Testis (tissue), 3 donors: ENCODE results near the gene ERVMER34-1. TPM values are rescaled to one million over a fixed set of nuclear protein-coding genes. Genes with fewer than 3 reads are reported as not detected.

ENCODE experiments used
- DNase-seq: peaks from one replicate; pipeline ENCODE4 v3.0.0-alpha.2; 2019
- H3K27ac ChIP-seq, 2 donors: fragments of 200-600 bp; sonication (generic); one replicate each; pipeline ENCODE4 v1.5.1; 2019
- H3K27me3 ChIP-seq: fragments of 200-600 bp; sonication (generic); one replicate; pipeline ENCODE4 v1.5.1; 2019
- H3K36me3 ChIP-seq: fragments of 200-600 bp; sonication (generic); one replicate; pipeline ENCODE4 v1.5.1; 2017; ENCODE audit warnings: low read depth; ENCODE audit errors: missing control alignments
- H3K4me1 ChIP-seq: fragments of 200-600 bp; sonication (generic); one replicate; pipeline ENCODE4 v1.5.1; 2019
- H3K4me3 ChIP-seq, 2 donors: fragments of 200-600 bp; sonication (generic); one replicate each; pipeline ENCODE4 v1.5.1; 2017 to 2019
- H3K9me3 ChIP-seq: fragments of 200-600 bp; sonication (generic); one replicate; pipeline ENCODE4 v1.5.1; 2017
- POLR2A ChIP-seq: fragments of 450-650 bp; IDR thresholded peaks from one replicate; pipeline ENCODE4 v1.6.1; 2017; ENCODE audit warnings: antibody characterized with exemption, mild to moderate bottlenecking, moderate library complexity
- WGBS, 2 donors: methylation state at CpG; one replicate each; pipeline ENCODE4 v1.1.5; 2018; 5-methylcytosine and 5-hydroxymethylcytosine counted together
- intact Hi-C: fragments of 100-400 bp; cut with DNase I; formaldehyde crosslinking; loops from one replicate; pipeline ENCODE4 v1.15.1; 2023; ENCODE audit warnings: low total_unique reads
- polyA plus RNA-seq: library from polyadenylated mRNA; stranded (reverse); fragments of 350-450 nt; fragmentation: Illumina TruSeq; extraction: RNeasy Lipid Tissue Mini Kit (QIAGEN cat#74804); gene quantifications from one replicate; pipeline ENCODE4 v1.2.3, GENCODE V29; 2014; ENCODE audit warnings: low read depth, low replicate concordance; ENCODE audit not compliant: insufficient read depth
- total RNA-seq, 2 donors: library from RNA; depleted of rRNA; stranded (reverse); fragments of >200 nt; gene quantifications; one replicate each; pipeline ENCODE4 v1.2.3, GENCODE V29; 2016
- TF ChIP-seq, protein P1 (sequence below), 3 experiments: fragments of 450-650 bp in 2 of 3; fragments of 200-600 bp in 1 of 3; sonication (generic) in 1 of 3; IDR thresholded peaks; one replicate each; pipeline ENCODE4 v1.5.1; 2016 to 2019; ENCODE audit warnings: antibody characterized with exemption in 3 of 3, mild to moderate bottlenecking in 2 of 3, moderate library complexity in 1 of 3

The ERVMER34-1 gene
- total and polyA plus RNA-seq, 3 donors from 2014 or later = 2.0 to 3.5 (median 2.4) TPM

DNA sequence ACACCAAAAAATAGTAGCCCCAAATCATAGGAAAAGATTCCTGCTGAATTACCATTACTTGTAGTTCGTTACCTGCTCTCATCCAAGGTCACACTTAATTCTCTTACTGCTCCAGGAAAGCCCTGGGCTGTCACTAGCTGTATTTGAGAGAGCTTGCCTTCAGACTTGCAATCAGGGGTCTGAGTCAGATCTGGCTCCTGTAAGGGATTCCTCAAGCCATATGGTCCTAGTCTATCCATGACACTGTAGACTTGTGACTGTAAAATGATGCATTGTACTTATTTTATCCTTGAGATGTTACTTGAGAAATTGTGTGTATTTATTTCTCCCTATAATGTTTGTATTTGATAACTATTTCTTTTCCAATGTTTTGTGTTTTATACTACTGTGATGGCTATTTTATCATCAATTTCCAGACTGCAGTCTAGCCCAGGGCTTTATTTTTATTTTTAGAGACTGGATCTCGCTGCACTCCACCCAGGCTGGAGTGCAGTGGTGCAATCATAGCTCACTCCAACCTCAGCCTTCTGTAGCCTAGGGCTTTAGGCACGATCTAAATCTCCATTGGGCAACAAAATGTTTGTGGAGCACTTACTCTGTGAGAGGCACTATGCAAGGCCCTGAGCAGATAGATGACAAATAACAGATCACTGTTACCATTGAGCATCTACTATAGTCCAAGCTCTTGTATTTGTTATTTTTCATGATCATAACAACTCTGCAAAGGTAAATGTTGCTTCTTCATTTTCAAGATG is 24.2 kb downstream of the ERVMER34-1 start:
- intact Hi-C loops = no loop called here
- TF ChIP-seq, protein P1, sequence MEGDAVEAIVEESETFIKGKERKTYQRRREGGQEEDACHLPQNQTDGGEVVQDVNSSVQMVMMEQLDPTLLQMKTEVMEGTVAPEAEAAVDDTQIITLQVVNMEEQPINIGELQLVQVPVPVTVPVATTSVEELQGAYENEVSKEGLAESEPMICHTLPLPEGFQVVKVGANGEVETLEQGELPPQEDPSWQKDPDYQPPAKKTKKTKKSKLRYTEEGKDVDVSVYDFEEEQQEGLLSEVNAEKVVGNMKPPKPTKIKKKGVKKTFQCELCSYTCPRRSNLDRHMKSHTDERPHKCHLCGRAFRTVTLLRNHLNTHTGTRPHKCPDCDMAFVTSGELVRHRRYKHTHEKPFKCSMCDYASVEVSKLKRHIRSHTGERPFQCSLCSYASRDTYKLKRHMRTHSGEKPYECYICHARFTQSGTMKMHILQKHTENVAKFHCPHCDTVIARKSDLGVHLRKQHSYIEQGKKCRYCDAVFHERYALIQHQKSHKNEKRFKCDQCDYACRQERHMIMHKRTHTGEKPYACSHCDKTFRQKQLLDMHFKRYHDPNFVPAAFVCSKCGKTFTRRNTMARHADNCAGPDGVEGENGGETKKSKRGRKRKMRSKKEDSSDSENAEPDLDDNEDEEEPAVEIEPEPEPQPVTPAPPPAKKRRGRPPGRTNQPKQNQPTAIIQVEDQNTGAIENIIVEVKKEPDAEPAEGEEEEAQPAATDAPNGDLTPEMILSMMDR (IDR thresholded peaks at IDR 0.05) = no peak
- TF ChIP-seq POLR2A = no peak

DNA sequence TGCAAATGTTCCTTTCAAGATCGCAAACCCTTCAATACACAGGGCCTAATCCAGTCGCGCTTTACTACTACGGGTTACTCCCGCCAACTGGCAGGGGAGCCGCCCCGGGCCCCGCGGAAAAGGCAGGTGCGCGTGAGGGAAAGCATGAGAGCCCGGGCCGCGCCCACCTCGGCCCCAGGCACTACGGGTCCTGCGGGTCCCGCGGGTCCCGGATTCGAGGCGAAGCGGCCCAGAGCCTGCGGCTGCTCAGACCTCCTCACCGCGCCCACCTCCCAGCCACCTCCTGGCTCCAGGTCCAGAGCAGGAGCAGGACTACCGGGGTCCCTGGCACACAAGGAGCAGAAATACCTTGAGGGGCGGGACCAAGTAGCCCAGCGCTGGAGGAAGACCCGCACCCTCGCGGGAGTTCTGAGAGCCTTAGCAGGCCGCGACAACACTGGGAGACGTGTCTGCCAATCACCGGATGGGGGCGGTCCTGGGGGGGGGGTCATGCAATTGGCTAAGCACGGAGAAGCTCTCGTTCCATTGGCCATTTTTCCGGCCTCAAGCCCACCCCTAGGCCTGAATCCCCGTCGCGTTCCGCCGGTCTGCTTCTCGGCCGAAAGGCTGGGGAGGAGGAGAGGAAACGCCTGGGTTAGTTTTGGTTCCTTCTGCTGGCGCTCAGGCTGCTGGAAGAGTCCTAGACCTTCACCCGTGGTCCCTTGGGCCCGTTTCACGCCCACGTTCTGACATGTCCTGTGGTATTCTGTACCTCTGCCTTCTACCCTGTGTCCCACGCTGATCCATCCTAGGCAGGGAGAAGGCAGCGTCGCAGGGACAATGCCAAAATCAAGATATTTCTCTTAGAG is 29.0 kb downstream of the ERVMER34-1 start:
- H3K27me3 ChIP-seq = no peaks in the 10 kb centered on the region
- no peaks in the 10 kb centered on the region for H3K4me1 ChIP-seq
- TF ChIP-seq, protein P1 (IDR thresholded peaks at IDR 0.05) = no peak
- no peak for TF ChIP-seq POLR2A
- no peaks in the 10 kb centered on the region for H3K36me3 ChIP-seq
- DNase-seq = peak; percentile 97
- WGBS, 2 donors = 1% methylated on average over 33 to 56 of the region's 56 CpGs
- no peaks in the 10 kb centered on the region for H3K9me3 ChIP-seq
- peak overlapping the region; percentile 91 for H3K27ac ChIP-seq
- intact Hi-C loops = no loop called here
- H3K4me3 ChIP-seq = peak overlapping the region; percentile 69 to 79

More for the DNA sequence above, 24.2 kb downstream of the ERVMER34-1 start:
- no peak for DNase-seq
- no peaks in the 10 kb centered on the region for H3K9me3 ChIP-seq
- no peaks in the 10 kb centered on the region for H3K36me3 ChIP-seq
- H3K27me3 ChIP-seq = no peaks in the 10 kb centered on the region
- H3K27ac ChIP-seq = no peak overlapping the region
- no peak overlapping the region for H3K4me3 ChIP-seq
- 85 to 87% methylated on average over 3 of the region's 3 CpGs for WGBS, 2 donors
- no peaks in the 10 kb centered on the region for H3K4me1 ChIP-seq

DNA sequence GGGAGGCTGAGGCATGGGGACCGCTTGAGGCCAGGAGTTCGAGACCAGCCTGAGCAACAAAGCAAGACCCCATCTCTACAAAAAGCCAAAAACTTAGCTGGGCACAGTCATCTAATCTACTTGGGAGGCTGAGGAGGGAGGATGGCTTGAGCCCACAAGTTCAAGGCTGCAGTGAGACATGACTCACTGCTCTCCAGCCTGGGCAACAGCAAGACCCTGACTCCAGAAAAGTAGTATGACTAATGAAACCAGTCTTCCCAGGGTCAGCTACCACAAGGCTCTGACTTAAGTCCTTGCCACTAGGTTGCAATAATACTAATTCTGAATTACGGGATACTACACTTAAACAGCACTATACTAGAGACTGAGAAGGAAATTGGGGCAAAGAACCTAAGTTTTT is 33.1 kb downstream of the ERVMER34-1 start:
- no peak overlapping the region for H3K4me3 ChIP-seq
- no peaks in the 10 kb centered on the region for H3K36me3 ChIP-seq
- H3K27me3 ChIP-seq = no peaks in the 10 kb centered on the region
- no peak overlapping the region for H3K27ac ChIP-seq
- no peaks in the 10 kb centered on the region for H3K9me3 ChIP-seq
- peaks cover 14% of the 10 kb centered on the region for H3K4me1 ChIP-seq
- intact Hi-C loops = loop anchor here (10.0 kb wide), 1 partner anchor 147 kb away; the partner anchor contains the start of gene RASL11B
- DNase-seq = no peak
- WGBS, 2 donors = 92 to 94% methylated on average over 3 of the region's 3 CpGs
- TF ChIP-seq, protein P1 (IDR thresholded peaks at IDR 0.05) = no peak
- no peak for TF ChIP-seq POLR2A

DNA sequence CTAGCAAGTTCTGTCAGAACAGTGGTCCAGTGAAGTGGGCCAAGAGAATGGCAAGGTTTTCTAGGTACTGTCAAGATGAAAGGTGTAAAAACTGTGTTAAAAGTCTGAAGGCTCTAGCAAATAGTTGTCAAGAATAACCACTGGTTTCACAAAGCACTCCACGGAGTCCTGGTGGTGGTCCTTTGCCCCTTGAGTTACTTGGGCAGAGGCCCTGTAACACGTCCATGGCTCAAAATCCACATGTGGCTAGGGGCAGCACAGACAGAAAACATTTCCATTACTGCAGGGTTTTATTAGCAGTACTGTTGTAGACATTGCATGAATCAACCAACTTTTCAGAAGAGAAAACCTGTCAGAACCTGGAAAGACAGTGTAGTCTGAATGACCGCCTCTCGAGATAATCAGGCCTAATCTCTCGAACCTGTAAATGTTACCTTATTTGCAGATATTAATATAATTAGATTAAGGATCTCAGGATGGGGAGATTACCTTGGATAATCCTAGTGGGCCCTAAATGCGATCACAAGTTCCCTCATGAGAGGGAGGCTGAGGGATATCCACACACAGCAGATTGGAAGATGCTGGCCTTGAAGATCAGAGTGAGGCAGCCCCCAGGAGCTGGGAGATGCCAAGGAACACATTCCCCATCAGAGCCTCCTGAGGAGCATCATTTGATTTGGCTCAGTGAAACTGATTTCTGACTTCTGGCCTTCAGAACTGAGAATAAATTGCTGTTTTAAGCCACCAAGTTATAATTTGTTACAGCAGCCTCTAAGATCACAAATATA is 34.7 kb downstream of the ERVMER34-1 start:
- WGBS, 2 donors = 85% methylated on average over 6 of the region's 6 CpGs
- Histone ChIP-seq H3K27ac (no peak overlapping the region), H3K36me3 (no peaks in the 10 kb centered on the region), H3K4me1 (peaks cover 15% of the 10 kb centered on the region), H3K9me3 (no peaks in the 10 kb centered on the region), H3K4me3 (no peak overlapping the region), H3K27me3 (no peaks in the 10 kb centered on the region)
- DNase-seq = no peak
- intact Hi-C loops = loop anchor here (10.0 kb wide), 1 partner anchor 148 kb away; the partner anchor contains the start of gene RASL11B
- TF ChIP-seq, protein P1 (IDR thresholded peaks at IDR 0.05) = no peak
- no peak for TF ChIP-seq POLR2A
